ENCODE results near the gene DOK7. TPM values are rescaled to one million over a fixed set of nuclear protein-coding genes. Genes with fewer than 3 reads are reported as not detected.
"Not testable (repeated sequence)": the region's sequence is repeated elsewhere in the genome, so short reads cannot be mapped to it uniquely, and the experiment has no call there.

DOK7 gene
- total RNA-seq, 1 donor, result not detected

DNA sequence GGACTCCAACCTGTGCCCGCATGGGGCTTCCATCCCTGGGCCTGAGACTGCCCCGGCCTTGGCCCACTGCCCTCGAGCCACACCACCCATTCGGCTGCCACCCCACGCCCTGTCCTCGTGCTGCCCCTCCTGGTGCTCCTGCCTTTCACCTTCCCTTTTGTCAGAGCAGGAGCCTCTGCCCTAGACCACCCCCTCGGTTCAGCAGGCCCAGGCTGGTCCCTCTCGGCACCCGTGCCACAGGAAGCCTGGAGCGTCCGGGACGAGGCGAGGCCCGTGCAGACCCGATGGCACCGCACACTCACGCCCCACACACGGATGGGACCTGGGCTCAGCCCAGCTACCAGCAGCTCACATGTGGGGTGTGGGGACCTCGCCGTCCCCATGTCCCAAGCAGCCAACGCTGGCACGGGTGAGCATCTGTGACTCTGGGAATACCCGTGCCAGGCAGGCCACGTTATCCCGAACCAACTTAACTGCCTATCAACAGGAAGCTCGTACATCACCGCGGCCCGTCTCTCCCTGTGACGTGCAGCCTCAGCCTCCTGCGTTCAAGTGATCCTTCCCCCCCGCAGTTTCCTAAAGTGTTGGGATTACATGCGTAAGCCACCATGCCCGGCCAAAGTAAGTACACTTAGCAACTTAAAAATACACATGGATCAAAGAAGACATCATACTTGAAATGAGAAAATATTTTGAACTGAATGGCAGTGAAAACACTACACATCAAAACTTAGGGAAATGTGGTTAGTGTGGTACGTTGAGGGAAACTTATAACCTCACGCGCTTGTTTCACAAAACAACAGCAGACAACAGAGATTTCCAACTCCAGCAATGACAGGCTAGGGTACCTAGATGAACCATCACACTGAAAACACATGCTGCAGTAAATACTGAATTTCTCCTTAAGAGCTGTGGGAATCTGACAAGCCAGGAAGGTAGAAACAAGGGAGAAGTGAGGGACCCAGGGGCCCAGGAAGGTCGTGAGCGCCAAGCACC lies 40.1 kb downstream of the DOK7 start:
- no peak for DNase-seq (ENCODE audit: low read depth)
- no peak for TF ChIP-seq CTCF (IDR thresholded peaks at IDR 0.05; ENCODE audit: insufficient read depth, low read length)
- H3K4me3 ChIP-seq (ENCODE audit: low read depth, low read length), result no peak overlapping the region

GRCh38 chr4:3505231-3505630 lies 42.1 kb downstream of the DOK7 start:
- H3K4me3 ChIP-seq (ENCODE audit: low read depth, low read length), result no peak overlapping the region
- no peak for DNase-seq (ENCODE audit: low read depth)
- TF ChIP-seq CTCF (IDR thresholded peaks at IDR 0.05; ENCODE audit: insufficient read depth, low read length), result no peak

GRCh38 chr4:3508542-3508941 lies 45.4 kb downstream of the DOK7 start:
- H3K4me3 ChIP-seq (ENCODE audit: low read depth, low read length), result no peak overlapping the region
- TF ChIP-seq CTCF (IDR thresholded peaks at IDR 0.05; ENCODE audit: insufficient read depth, low read length), result no peak
- DNase-seq (ENCODE audit: low read depth), result no peak

DNA sequence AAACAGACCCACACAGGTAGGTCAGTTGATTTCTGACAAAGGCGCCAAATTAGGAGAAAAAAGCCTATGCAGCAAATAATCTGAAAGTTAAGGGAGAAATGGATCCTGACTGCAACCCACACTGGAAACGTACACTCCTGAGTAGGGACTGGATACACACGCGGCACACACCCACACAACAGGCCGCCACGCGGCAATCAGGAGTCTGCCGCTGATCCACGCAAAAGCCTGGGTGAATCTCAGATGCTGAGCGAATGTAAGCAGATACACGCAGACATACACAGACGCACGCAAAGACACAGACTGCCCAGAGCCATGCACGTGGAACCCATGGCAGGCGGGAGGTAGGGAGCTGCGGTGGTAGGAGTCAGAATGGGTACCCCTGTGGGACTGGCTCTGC lies 47.4 kb downstream of the DOK7 start:
- DNase-seq (ENCODE audit: low read depth), result no peak
- no peak overlapping the region for H3K4me3 ChIP-seq (ENCODE audit: low read depth, low read length)
- no peak for TF ChIP-seq CTCF (IDR thresholded peaks at IDR 0.05; ENCODE audit: insufficient read depth, low read length)

DNA sequence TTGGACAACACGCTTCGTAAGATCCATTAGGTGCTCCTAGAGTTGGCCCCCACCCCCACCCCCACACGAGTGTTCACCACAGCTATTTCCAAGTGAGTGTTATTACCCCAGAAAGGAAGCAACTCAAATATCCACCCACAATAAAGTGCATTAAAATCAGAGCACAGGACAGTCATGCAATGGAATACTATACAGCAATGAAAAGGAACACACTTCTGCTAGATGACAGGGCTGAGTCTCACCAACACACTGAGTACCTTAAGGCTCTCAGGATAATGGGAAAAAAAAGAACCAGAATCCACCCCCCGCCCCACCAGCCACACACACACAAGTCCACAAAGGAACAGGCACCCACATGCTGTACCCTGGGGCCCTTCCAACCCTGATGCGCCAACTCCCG lies 48.1 kb downstream of the DOK7 start:
- TF ChIP-seq CTCF (IDR thresholded peaks at IDR 0.05; ENCODE audit: insufficient read depth, low read length), result no peak
- DNase-seq (ENCODE audit: low read depth), result no peak
- H3K4me3 ChIP-seq (ENCODE audit: low read depth, low read length), result no peak overlapping the region

GRCh38 chr4:3511601-3512000 lies 48.5 kb downstream of the DOK7 start:
- not testable (repeated sequence) for H3K4me3 ChIP-seq (ENCODE audit: low read depth, low read length); DNase-seq (ENCODE audit: low read depth)

DNA sequence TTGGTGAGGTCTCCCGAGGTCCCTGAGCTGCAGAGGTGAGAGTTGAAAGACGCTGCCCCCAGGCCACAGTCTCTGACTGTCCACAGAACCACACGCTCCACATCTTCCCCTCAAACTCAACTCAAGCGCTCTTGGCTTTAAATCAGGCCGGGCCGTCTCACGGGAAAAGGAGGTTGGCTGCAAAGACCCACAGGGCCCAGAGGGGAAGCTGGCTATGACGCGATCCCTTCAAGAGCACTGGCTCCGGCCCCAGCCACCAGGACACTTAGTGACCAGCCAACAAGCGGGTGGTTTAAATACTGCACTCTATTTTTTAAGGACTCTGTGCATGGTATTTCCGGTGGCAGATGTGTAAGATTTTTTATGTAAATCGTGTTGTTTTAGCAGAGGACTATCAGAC lies 49.2 kb downstream of the DOK7 start:
- no peak for DNase-seq (ENCODE audit: low read depth)
- no peak for TF ChIP-seq CTCF (IDR thresholded peaks at IDR 0.05; ENCODE audit: insufficient read depth, low read length)
- H3K4me3 ChIP-seq (ENCODE audit: low read depth, low read length), result no peak overlapping the region

Data from fibroblast of the aortic adventitia (primary cell).